AML-193 (cell line): ENCODE measurements around the gene KCNJ12.
"Not testable (repeated sequence)": the region's sequence is repeated elsewhere in the genome, so short reads cannot be mapped to it uniquely, and the experiment has no call there.

Experiments
- DNase-seq, 2 experiments: peaks; one replicate each; lab custom pipeline; 2025; lab: John Stamatoyannopoulos, UW

Gene KCNJ12

DNA sequence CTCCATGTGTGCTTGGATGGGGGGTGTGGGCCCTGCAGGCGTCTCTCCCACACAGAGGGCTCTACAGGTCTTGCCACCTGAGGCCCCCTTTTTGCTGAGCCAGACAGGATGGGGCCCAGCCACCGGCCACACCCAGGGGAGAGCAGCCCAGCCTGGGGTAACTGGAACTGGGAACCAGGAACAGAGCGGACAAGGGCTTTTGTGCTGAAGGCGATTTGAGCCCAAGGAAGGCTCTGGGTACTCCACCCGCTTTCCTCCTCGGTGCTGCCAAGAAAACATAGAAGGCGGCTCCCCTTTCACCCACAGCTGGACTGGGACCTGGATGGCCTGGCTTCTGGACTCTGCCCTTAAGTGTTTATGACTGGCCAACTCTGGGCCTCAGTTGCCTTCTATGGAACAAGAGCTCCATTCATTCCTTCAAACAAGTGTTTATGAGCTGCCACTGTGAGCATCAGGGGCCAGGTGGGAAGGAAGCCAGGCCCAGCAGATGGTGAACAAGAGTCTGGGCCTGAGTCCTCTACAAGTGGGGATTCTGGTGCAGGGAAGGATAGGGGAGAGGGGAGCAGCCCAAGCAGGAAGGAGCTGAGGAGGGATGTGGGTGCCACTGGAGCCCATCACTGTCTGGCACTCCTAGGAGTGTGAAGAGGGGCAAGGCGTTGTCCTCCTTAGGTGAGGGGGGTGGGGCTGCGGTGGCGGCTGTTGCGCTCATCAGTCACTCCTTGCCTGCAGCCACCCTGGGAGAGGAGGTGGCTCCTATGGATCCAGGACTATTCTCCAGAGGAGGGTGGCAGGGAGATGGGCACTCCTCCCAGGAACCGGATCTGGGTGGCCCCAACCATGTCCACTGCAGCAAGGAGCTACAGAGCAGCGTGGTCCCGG, 46.4 kb downstream of the KCNJ12 start:
- DNase-seq, result not testable (repeated sequence)

DNA sequence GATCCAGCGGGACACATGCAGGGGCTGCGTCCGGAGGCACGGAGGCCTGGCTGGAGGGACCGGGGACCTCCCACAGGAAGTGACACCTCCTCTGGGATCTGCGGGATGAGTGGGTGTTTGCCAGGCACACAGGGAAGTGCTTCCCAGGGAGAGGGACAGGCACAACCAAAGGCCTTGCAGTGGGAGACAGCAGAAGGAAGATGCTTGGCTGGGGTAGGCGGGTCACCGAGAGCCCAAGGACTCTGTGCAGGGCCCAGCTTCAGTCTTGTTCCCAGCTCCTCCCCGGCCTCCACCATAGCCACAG, 47.0 kb downstream of the KCNJ12 start:
- not testable (repeated sequence) for DNase-seq

DNA sequence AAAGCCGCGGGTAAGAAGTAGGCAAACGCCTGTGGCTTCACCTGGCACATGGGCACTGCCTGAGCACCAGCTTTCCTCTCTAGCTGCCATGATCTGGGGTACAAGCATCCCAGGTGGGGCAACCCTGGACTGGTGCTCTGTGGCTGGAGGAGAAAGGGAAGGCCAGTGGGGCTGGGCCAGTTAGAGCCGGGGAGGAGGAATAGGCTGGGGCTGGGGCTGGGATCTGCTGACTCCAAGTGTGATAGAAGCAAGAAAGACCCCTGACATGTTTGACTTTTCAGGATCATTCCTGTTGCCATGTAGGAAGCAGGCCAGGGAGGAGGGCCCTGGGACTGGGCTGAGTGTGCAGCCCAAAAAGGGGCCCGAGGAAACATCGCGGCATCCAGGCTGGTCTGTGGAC, 48.5 kb downstream of the KCNJ12 start:
- not testable (repeated sequence) for DNase-seq

DNA sequence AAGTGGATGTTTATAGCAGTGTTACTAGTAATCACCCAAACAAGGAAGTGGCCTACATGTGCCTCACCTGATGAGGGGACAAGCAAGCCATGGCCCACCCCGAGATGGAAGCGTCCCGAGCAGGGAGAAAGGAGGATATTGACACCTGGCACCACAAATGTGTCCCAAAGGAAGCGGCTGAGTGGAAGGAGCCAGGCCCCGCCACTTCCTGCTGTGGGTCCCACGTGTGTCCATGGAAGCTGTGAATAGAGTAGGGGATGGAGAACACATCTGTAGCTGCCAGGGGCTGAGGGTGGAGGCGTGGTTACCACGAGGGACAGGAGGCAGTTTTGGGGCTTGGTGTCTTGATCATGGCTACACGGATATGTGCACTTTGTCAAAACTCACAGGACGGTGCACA, 49.2 kb downstream of the KCNJ12 start:
- no peak for DNase-seq

DNA sequence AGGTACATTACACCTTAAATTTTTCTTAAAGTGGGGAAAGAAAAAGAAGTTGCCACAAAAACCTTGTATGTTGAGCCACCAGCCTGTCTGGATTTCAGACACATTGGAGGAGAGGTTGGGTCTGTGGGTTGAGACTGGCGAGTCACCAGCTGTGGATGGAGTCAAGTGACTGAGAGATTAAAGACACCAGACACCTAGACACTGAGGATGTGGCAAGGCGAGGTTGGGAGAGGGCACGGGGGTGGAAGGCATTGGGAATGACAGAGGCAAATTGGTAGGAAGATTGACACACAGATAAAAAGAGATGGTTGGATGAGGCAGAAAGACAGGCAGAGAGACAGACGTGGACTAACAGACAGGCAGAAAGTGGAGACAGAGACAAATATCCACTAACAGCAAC, 49.6 kb downstream of the KCNJ12 start:
- no peak for DNase-seq

DNA sequence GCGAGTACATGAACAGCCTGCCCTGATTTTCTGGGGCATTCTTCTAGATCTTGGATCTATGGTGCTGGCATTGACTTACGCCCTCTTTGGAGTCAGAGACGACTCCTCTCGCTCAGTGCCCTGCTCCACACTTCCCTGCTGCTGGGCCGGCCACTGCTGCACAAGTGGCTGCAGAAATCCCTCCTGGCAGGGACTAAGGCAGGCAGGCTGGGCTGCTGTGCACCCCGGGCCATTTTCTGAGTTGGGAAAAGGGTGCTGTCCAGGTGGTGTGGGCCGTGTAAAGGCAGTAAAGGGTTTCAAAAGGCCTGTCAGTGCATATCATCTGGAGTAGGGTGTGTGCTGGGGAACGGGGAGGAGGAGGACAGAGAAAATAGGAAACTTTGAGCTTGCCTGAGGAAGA, 50.1 kb downstream of the KCNJ12 start:
- not testable (repeated sequence) for DNase-seq

DNA sequence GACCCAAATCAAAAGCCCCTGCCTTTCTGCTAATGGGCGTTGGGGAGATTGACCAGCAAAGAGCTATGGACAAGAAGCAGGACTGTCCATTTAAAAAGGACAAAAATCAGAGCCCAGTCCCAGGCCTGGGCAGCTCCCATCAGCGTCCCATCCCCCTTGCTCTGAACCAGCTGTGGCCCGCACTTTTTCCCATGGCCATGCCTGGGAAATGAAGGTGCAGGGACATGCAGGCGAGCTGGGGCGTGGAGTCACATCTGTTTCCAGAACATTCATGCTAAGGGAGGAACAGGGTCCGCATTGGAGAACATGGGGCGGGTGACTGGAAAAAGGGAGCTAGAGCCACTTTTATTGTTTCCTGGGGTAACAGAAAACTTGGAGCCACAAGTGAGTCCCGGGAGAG, 50.7 kb downstream of the KCNJ12 start:
- not testable (repeated sequence) for DNase-seq

DNA sequence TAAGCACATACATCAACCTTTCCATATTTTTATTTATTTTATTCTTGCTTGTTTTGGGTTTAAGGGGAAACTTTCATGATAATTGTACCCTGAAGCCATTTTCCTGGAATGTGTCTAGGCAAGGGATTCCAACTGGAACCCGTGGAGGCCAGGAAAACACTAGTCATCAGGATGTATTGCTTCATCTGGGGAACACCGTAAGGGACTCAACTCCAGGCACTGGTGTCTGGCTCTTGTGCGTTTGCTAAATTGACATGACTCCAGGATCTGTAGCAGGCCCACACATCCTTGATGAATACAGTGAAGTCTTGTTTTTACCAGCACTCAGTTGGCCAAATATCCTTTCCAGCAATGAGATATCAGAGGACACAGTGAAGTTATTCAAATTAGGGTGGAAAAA, 51.6 kb downstream of the KCNJ12 start:
- DNase-seq, result not testable (repeated sequence)

DNA sequence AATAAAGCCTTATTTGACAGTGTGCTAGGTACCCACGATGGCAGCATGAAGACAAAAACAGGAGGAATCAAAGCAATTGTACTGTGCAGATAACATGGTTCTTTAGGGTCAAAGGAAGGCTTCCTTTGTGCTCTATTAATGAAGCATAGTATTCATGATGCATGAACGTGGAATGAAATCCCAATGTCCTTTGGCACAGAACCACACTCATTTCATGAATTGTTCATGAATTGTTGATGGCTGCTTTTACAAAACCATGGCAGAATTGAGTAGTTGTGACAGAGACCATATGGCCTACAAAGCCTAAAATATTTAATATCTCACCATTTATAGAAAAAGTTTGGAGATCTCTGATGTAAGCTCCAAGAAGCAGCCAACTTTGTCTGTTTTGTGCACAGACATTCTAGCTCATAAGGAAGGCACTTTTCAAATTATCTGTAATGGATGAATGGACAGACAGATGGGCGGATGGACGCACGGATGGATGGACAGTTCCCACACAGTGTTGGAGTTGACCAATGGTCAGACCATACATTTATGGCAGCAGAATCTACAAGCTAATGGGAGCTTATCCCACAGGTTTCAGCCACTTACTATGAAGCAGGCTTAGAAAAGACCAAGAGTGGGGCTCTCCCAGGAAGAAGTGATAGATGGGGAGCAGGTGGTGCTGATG, 52.7 kb downstream of the KCNJ12 start:
- not testable (repeated sequence) for DNase-seq

DNA sequence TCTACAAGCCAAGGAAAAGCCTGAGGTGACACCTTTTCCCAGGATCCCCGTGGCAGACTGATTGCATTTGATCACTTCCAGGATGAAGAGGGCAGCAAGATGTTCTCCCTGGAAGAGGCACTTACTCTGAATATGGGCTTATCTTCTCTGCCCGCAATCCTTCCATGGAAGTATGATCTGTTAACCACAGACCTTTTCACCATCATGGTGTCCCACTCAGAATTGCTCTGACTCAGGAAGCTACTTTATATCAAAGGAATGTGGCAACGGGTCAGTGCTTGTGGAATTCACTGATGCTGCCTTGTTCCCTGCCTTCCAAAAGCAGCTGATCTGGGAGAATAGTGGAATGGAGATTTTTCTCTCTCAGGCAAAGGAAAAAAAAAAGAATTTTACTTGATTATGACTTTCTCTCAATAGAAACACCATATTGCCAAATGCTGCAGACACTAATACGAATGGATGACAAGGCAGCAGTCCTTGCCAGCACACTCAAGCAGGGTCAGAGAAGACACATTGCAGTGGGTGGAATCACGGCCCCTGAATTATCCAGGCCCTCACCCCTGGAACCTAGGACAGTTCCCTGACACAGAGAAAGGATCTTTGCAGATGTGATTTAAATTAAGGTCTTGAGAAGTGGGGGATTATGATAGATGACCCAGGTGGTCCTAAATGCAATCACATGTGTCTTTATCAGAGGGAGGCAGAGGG, 53.9 kb downstream of the KCNJ12 start:
- not testable (repeated sequence) for DNase-seq

DNA sequence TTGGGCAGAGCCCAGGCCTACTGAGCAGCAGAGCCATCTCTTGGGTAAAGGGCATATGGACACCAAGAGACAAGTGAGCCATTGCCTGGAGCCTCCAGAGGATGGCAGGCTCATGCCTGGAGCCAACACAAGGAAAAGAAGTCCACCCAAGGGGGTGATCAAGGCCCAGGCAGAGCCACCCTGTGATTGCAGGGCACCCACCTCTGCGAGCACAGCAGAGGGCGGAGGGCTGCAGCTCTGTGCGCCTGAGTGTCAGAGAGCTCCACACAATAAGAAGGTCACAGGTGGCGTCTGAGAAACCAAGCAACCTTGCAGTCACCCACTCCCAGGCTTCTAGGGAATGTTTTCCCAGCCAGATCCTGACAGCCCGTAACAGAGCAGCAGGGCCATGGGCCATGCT, 57.8 kb downstream of the KCNJ12 start:
- not testable (repeated sequence) for DNase-seq

DNA sequence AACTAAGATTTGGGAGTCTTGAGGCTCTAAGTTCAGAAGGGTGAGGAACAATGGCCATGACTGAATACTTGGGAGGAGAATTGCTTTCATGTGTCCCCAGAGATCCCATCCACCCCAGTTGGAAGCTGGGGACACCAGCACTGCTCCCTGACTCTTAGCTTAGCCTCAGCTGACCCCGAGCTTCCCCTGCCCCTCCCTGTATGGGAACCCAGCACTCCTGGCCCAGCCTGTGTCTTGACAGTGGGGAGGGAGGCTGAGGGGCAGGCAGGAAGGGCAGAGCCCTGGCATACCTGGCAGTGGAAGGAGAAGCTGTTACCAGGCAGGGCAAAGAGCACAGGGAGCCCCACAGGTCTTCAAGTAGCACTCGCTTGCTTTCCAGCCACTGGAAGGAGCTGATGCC, 58.8 kb downstream of the KCNJ12 start:
- not testable (repeated sequence) for DNase-seq

DNA sequence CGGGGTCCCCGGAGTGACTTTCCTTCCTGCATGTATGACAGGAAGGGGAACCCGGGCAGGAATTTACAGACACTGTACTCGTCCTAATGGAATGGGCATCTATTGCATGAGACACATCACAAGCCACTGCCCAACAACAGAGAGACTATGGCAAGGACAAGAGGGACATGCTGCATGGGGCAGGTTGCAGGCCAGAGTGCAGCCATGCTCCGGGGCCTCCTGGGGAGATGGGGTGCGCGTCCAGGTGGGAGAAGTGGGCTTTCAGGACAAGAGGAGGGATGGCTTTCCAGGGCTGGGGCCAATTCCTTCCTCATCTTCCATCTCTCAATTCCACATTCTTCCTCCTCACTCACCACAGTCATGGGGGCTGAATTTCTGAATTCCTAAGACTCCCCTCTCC, 60.3 kb downstream of the KCNJ12 start:
- not testable (repeated sequence) for DNase-seq

DNA sequence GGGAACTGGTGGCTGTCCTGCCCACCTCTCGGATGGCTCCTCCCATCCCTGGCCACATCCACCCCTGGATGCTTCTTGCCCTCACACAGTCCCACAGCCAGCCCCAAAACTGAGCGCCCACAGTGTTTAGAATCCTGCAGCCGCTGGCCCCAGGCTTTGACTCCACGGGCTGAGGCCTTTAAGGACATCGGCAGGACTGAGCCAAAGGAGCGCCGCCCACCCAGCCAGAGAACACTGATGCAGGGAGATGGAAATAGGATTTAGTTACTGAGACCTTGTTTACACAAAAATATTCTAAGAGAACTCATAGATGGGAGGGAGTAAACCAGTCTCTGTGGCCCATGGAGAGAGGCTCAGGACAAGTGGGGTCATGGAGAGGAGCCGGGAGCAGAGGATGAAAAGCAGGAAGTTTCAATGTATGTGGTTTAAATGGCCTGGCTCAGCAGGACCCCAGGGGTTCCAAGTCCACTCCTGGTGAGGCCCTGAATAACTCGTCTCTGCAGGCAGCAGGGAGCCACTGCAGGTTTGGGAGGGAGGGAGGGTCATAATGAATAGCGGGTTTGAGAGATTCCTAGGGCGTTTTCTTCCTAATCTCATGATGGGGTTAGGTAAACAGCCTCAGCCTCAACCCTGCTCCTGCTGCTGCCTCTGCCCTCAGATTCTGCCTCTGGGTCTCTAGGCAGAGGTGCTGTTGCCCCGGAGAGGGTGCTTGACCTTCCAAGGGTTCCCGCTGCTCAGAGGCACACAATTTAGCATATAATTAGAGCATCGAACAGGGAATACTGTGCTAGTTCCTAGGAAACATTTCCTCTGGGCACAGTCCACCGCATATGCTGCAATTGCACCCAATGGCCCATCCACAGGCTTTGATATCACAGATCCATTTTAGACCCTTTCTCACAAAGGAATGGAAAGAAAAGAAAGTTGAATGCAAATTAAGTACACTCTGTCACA, 61.0 kb downstream of the KCNJ12 start:
- not testable (repeated sequence) for DNase-seq

DNA sequence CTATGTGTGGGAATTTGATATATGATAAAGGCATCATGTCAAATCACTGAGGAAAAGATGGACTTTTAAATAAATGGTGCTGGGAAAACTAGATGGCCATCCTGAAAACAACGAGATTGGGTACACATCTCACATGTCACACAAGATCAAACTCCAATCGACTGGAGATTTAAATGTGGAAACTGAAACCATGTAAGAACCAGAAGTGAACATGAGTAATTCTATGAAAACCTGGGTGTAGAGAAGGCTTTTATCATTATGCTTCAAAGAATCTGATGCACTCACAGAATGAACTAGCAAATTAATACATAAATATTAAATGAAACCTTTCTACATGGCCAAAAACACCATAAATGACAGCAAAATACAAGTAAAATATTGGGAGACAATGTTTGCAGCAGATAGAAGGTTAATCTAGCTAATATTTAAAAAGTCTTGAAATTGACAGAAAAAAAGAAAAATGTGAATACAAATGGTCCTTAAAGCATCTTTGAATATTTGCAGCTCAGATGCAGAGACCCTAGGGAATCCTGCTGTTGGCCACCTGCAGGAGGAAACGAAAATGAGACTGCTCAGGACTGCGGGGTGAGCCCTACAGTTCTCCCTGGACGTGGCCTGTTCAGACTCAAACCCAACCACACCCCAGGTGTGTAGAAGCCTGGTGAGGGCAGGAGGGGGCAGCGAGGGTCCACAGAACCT, 62.3 kb downstream of the KCNJ12 start:
- DNase-seq, result not testable (repeated sequence)

DNA sequence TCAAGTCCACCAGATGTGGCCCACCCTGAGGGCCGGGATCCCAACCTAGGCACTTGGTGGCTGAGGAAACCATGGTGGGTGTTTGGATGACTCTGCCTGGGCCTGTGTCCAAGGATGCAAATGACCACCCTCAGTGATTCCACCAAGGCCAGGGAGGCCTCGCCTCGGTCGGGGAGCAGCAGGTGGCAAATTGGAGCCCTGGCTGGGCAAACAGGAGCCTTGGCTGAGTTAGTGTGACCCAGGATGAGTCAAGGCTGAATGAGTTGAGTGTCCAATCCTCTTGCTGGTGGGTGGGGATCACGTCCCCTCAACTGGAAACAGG, 62.8 kb downstream of the KCNJ12 start:
- not testable (repeated sequence) for DNase-seq

DNA sequence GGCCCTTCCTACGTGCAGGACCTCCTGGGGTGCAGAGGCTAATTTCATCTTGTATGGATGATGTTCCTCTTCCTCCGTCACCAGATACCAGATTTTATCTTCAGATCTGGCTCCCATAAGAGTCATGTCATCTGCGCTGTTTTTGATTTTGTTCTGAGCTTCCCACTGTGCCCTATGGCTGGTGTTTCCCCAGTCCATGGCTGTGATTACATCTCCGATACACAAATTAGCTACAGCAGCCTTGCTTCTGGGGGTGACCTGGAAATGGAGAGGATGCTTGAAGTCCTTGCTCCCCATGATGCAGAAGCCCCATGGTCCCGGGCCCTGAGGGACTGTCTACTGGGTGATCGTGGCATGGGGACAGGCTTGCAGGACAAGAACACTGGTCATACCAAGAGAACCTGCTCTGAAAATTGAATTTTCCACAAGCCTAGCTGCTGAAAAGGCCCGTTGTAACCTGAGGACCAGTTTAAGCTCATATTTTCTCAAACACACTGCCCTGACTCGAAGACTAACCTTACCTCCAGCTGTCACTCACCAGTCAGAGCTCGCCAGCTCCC, 69.0 kb downstream of the KCNJ12 start:
- no peak for DNase-seq

DNA sequence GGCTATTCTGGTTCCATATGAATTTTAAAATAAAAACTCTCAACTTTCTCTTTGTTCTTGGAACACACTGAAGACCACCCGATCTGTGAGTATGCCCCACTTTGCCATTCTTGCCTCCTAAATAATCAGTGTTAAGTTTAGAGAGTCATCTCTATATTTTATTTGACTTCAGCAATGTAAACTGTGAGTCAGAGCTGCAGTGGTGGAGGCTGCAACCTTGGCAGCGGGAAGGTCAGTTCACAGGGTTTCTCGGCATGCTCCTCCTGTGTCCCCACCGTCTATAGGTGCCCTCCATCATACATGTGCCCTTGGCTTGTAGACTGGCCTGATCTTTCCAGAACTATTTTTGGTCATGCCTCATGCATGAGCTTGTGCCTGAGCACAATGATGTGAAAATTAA, 71.4 kb downstream of the KCNJ12 start:
- not testable (repeated sequence) for DNase-seq

DNA sequence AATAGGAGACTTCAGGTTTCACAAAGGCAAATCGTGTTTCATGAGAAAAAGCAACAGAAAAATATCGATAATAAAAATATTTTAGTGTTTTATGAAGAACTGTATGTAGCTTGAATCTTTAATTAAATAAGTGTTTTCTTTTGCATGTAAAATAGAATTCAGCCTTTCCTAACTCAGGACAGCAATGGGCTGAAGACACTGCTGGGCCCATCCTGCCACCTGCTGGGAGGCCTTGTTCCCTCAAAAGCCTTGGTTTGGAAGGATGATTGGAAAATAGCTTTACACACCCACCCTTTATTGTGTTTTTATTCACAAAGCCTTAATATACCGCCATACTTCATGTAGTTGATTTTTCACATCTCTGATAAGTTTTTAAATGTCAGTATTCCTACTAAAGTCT, 73.7 kb downstream of the KCNJ12 start:
- not testable (repeated sequence) for DNase-seq

DNA sequence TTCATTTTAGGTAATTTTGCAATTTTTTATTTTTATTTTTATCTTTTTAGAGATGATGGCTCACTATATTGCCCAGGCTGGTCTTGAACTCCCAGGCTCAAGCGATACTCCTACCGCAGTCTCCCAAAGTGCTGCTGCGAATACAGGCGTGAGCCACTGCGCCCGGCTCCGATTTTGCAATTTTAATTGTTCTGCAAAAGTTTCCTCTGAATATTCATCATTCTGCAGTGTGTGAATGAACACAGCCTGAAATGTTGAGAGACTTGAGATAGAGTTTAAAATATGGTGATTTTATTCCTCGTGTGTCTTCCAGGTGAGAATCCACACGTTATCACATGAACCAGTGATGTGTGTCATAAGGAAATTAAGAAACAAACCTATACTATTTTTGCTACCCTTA, 75.8 kb downstream of the KCNJ12 start:
- DNase-seq, result no peak
